ENCODE results near the gene CD79A. TPM values are rescaled to one million over a fixed set of nuclear protein-coding genes. Genes with fewer than 3 reads are reported as not detected.

CD79A gene
- total RNA-seq, 1 experiment from 2014 or later: 0.69 TPM

DNA sequence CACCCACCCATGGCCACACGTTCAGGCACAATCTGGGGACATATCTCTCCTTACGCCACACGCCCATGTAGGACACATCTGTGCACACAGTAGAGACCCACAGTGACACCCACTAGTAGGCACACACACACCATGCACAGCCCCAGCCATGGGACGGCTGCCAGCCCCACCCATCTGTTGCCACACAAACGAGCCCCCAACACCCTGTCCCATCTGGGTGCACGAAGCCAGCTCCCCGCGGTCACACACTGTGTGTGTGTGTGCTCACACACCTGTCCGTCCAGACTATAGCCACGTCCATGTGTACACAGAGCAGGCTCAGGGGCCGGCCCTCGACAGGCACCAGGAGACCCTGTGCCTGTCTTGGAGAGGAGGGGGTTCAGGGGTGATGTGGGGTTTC is 40.6 kb downstream of the CD79A start:
- Histone ChIP-seq H3K4me2 (ENCODE audit: low read length) (no peak overlapping the region), H3K27me3 (ENCODE audit: insufficient read depth, low read length) (no peaks in the 10 kb centered on the region; the same call in 1 of the 2 replicates), H3K9ac (ENCODE audit: low read length) (no peak overlapping the region), H3K27ac (ENCODE audit: low read depth, low read length) (no peak overlapping the region), H3K79me2 (ENCODE audit: insufficient read depth, low read length) (no peaks in the 10 kb centered on the region), H3K9me3 (ENCODE audit: control insufficient read depth in 1 of 2, insufficient read depth in 1 of 2, low read depth in 1 of 2, low read length in 2 of 2) (no peaks in the 10 kb centered on the region), H3K4me3 (replicated peaks in 1 of 2; ENCODE audit: low read depth in 1 of 2, low read length in 2 of 2) (no peak overlapping the region), H2AFZ (ENCODE audit: low read depth, low read length, poor library complexity, severe bottlenecking) (no peak overlapping the region), H3K36me3 (ENCODE audit: control insufficient read depth in 1 of 2, insufficient read depth in 2 of 2, low read length in 2 of 2) (no peaks in the 10 kb centered on the region), H3K9me2 (ENCODE audit: insufficient read depth) (no peaks in the 10 kb centered on the region), H3K4me1 (ENCODE audit: control insufficient read depth in 1 of 2, insufficient read depth in 2 of 2, low read length in 2 of 2) (no peaks in the 10 kb centered on the region), H4K20me1 (ENCODE audit: insufficient read depth) (no peaks in the 10 kb centered on the region)
- intact Hi-C loops (cut with micrococcal nuclease): no loop called here
- TF ChIP-seq TCF7L2 (IDR thresholded peaks at IDR 0.05; ENCODE audit: borderline replicate concordance, extremely low read depth, insufficient read depth, insufficient read length): no peak
- TF ChIP-seq, protein P1, sequence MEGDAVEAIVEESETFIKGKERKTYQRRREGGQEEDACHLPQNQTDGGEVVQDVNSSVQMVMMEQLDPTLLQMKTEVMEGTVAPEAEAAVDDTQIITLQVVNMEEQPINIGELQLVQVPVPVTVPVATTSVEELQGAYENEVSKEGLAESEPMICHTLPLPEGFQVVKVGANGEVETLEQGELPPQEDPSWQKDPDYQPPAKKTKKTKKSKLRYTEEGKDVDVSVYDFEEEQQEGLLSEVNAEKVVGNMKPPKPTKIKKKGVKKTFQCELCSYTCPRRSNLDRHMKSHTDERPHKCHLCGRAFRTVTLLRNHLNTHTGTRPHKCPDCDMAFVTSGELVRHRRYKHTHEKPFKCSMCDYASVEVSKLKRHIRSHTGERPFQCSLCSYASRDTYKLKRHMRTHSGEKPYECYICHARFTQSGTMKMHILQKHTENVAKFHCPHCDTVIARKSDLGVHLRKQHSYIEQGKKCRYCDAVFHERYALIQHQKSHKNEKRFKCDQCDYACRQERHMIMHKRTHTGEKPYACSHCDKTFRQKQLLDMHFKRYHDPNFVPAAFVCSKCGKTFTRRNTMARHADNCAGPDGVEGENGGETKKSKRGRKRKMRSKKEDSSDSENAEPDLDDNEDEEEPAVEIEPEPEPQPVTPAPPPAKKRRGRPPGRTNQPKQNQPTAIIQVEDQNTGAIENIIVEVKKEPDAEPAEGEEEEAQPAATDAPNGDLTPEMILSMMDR (IDR thresholded peaks at IDR 0.05 in 2 of 3, conservative IDR thresholded peaks at IDR 0.05 in 1 of 3; ENCODE audit: borderline replicate concordance in 1 of 3, insufficient read depth in 1 of 3, low read depth in 2 of 3, low read length in 2 of 3): no peak
- no peak for TF ChIP-seq EZH2 (IDR thresholded peaks at IDR 0.05)
- TF ChIP-seq, protein P2, sequence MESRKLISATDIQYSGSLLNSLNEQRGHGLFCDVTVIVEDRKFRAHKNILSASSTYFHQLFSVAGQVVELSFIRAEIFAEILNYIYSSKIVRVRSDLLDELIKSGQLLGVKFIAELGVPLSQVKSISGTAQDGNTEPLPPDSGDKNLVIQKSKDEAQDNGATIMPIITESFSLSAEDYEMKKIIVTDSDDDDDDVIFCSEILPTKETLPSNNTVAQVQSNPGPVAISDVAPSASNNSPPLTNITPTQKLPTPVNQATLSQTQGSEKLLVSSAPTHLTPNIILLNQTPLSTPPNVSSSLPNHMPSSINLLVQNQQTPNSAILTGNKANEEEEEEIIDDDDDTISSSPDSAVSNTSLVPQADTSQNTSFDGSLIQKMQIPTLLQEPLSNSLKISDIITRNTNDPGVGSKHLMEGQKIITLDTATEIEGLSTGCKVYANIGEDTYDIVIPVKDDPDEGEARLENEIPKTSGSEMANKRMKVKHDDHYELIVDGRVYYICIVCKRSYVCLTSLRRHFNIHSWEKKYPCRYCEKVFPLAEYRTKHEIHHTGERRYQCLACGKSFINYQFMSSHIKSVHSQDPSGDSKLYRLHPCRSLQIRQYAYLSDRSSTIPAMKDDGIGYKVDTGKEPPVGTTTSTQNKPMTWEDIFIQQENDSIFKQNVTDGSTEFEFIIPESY (IDR thresholded peaks at IDR 0.05; ENCODE audit: extremely low read depth, insufficient replicate concordance, low read length): no peak
- TF ChIP-seq POLR2A (IDR thresholded peaks at IDR 0.05; ENCODE audit: borderline replicate concordance, extremely low read depth, insufficient read depth, insufficient read length): no peak
- TF ChIP-seq, protein P3, sequence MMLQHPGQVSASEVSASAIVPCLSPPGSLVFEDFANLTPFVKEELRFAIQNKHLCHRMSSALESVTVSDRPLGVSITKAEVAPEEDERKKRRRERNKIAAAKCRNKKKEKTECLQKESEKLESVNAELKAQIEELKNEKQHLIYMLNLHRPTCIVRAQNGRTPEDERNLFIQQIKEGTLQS (IDR thresholded peaks at IDR 0.05): no peak
- TF ChIP-seq, protein P4, sequence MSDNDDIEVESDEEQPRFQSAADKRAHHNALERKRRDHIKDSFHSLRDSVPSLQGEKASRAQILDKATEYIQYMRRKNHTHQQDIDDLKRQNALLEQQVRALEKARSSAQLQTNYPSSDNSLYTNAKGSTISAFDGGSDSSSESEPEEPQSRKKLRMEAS (IDR thresholded peaks at IDR 0.05): no peak
- no peak for TF ChIP-seq CBX3 (IDR thresholded peaks at IDR 0.05; ENCODE audit: low read depth)
- no peak for TF ChIP-seq SIN3A (IDR thresholded peaks at IDR 0.05; ENCODE audit: low read depth)
- TF ChIP-seq ELF1 (IDR thresholded peaks at IDR 0.05; ENCODE audit: borderline replicate concordance, low read depth): no peak
- no peak for TF ChIP-seq ZFX (IDR thresholded peaks at IDR 0.05)
- TF ChIP-seq SP1 (IDR thresholded peaks at IDR 0.05; ENCODE audit: low read depth): no peak
- TF ChIP-seq, protein P5, sequence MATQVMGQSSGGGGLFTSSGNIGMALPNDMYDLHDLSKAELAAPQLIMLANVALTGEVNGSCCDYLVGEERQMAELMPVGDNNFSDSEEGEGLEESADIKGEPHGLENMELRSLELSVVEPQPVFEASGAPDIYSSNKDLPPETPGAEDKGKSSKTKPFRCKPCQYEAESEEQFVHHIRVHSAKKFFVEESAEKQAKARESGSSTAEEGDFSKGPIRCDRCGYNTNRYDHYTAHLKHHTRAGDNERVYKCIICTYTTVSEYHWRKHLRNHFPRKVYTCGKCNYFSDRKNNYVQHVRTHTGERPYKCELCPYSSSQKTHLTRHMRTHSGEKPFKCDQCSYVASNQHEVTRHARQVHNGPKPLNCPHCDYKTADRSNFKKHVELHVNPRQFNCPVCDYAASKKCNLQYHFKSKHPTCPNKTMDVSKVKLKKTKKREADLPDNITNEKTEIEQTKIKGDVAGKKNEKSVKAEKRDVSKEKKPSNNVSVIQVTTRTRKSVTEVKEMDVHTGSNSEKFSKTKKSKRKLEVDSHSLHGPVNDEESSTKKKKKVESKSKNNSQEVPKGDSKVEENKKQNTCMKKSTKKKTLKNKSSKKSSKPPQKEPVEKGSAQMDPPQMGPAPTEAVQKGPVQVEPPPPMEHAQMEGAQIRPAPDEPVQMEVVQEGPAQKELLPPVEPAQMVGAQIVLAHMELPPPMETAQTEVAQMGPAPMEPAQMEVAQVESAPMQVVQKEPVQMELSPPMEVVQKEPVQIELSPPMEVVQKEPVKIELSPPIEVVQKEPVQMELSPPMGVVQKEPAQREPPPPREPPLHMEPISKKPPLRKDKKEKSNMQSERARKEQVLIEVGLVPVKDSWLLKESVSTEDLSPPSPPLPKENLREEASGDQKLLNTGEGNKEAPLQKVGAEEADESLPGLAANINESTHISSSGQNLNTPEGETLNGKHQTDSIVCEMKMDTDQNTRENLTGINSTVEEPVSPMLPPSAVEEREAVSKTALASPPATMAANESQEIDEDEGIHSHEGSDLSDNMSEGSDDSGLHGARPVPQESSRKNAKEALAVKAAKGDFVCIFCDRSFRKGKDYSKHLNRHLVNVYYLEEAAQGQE (IDR thresholded peaks at IDR 0.05; ENCODE audit: low read depth): no peak
- TF ChIP-seq RAD21 (IDR thresholded peaks at IDR 0.05; ENCODE audit: low read depth): no peak
- no peak for TF ChIP-seq EGR1 (IDR thresholded peaks at IDR 0.05; ENCODE audit: low read depth)
- TF ChIP-seq YY1 (IDR thresholded peaks at IDR 0.05; ENCODE audit: extremely low read depth, insufficient replicate concordance, low read depth, low read length): no peak
- TF ChIP-seq FOSL1 (IDR thresholded peaks at IDR 0.05; ENCODE audit: low read depth): no peak
- TF ChIP-seq SRF (IDR thresholded peaks at IDR 0.05; ENCODE audit: low read depth): no peak
- CTCF ChIA-PET: no interaction called here
- ATAC-seq: no peak
- POLR2A ChIA-PET: no interaction called here
- RAD21 ChIA-PET (ENCODE audit: low non-redundant PET in 1 of 2, low total read pairs in 2 of 2, uncharacterized antibody in 2 of 2, unreplicated experiment in 2 of 2): no interaction called here
- no TSS peak for BruUV-seq (replicated peaks)
- DNase-seq (ENCODE audit: low read depth, low spot score): no peak

All from HCT116 (cell line).